Measurements from ENCODE around the gene UBAP1L. TPM values are rescaled to one million over a fixed set of nuclear protein-coding genes. Genes with fewer than 3 reads are reported as not detected.
"Not testable (repeated sequence)": the region's sequence is repeated elsewhere in the genome, so short reads cannot be mapped to it uniquely, and the experiment has no call there.

The UBAP1L gene
- total RNA-seq, 2 donors from 2014 or later = 3.4 to 4.6 TPM

- no peaks in the 10 kb centered on the region for H3K4me1 ChIP-seq
- H3K4me3 ChIP-seq = no peak overlapping the region
- peaks cover 0 to 10% of the 10 kb centered on the region in 2 donors for H3K36me3 ChIP-seq (replicated peaks in 1 of 2; ENCODE audit: insufficient read depth in 1 of 2, low read depth in 2 of 2)
- WGBS, 2 donors = 55 to 60% methylated on average over 3 of the region's 3 CpGs
- no peak for ATAC-seq
- intact Hi-C loops (cut with DNase I) = no loop called here
- DNase-seq = no peak
- no peak overlapping the region for H3K27ac ChIP-seq
- TF ChIP-seq POLR2A (IDR thresholded peaks at IDR 0.05) = no peak
- TF ChIP-seq, protein P1, sequence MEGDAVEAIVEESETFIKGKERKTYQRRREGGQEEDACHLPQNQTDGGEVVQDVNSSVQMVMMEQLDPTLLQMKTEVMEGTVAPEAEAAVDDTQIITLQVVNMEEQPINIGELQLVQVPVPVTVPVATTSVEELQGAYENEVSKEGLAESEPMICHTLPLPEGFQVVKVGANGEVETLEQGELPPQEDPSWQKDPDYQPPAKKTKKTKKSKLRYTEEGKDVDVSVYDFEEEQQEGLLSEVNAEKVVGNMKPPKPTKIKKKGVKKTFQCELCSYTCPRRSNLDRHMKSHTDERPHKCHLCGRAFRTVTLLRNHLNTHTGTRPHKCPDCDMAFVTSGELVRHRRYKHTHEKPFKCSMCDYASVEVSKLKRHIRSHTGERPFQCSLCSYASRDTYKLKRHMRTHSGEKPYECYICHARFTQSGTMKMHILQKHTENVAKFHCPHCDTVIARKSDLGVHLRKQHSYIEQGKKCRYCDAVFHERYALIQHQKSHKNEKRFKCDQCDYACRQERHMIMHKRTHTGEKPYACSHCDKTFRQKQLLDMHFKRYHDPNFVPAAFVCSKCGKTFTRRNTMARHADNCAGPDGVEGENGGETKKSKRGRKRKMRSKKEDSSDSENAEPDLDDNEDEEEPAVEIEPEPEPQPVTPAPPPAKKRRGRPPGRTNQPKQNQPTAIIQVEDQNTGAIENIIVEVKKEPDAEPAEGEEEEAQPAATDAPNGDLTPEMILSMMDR (IDR thresholded peaks at IDR 0.05) = no peak
- no peaks in the 10 kb centered on the region for H3K9me3 ChIP-seq
- H3K27me3 ChIP-seq = no peaks in the 10 kb centered on the region
These were observed 32.9 kb upstream of the UBAP1L start for GRCh38 chr15:65147902-65148301.

DNA sequence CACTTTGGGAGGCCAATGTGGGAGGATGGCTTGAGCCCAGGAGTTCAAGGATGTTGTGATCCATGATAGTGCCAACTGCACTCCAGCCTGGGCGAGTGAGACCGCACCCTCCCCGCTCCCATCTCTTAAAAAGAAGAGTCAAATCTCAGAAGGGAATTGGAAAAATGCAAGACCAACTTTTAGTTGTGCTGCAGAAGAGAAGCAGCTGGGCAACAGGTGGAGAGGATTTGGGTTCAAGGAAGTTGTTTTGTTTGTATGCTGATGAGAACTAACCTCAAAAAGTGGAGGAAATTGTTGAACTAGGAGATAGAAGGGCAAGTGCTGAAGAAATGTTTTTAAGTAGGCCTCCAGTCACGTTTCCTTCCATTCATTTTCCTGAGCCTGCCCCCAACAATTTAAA lies 31.4 kb upstream of the UBAP1L start:
- no peak for ATAC-seq
- 86% methylated on average over 4 of the region's 4 CpGs for WGBS, 2 donors
- intact Hi-C loops (cut with DNase I) = no loop called here

DNA sequence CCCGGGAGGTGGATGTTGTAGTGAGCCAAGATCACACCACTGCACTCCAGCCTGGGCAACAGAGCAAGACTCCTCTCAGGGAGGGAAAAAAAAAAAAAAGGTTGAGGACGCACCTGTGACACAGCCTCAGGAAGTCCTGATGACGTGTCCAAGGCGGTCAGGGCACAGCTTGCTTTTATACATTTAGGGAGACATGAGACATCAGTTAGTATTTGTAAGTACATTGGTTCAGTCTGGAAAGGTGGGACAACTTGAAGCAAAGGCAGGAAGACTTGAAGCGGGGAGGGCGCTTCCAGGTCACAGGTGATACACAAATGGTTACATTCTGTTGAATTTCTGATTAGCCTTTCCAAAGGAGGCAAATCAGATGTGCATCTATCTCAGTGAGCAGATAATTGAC lies 23.6 kb upstream of the UBAP1L start:
- not testable (repeated sequence) for H3K27ac ChIP-seq

More for the DNA sequence above, 31.4 kb upstream of the UBAP1L start:
- no peak overlapping the region for H3K27ac ChIP-seq
- H3K9me3 ChIP-seq = no peaks in the 10 kb centered on the region
- peaks cover 0 to 7% of the 10 kb centered on the region in 2 donors for H3K36me3 ChIP-seq (replicated peaks in 1 of 2; ENCODE audit: insufficient read depth in 1 of 2, low read depth in 2 of 2)
- DNase-seq = no peak
- H3K4me3 ChIP-seq = no peak overlapping the region
- no peaks in the 10 kb centered on the region for H3K27me3 ChIP-seq
- no peaks in the 10 kb centered on the region for H3K4me1 ChIP-seq
- no peak for TF ChIP-seq POLR2A (IDR thresholded peaks at IDR 0.05)
- TF ChIP-seq, protein P1 (IDR thresholded peaks at IDR 0.05) = no peak

DNA sequence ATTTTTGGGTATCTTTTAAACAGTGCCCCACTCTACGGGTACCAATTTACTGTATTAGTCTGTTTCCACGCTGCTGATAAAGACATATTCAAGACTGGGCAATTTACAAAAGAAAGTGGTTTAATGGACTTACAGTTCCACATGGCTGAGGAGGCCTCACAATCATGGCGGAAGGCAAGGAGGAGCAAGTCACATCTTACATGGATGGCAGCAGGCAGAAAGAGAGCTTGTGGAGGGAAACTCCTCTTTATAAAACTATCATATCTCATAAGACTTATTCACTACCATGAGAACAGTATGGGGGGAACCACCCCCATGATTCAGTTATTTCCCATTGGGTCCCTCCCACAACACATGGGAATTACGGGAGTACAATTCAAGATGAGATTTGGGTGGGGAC lies 22.9 kb upstream of the UBAP1L start:
- H3K27ac ChIP-seq; H3K4me3 ChIP-seq; H3K36me3 ChIP-seq (replicated peaks in 1 of 2; ENCODE audit: insufficient read depth in 1 of 2, low read depth in 2 of 2); H3K4me1 ChIP-seq; H3K27me3 ChIP-seq; DNase-seq; H3K9me3 ChIP-seq; ATAC-seq; intact Hi-C loops (cut with DNase I): not testable (repeated sequence)
- 95 to 98% methylated on average over 4 of the region's 4 CpGs for WGBS, 2 donors

More for the DNA sequence above, 23.6 kb upstream of the UBAP1L start:
- H3K4me1 ChIP-seq; H3K9me3 ChIP-seq; DNase-seq; H3K36me3 ChIP-seq (replicated peaks in 1 of 2; ENCODE audit: insufficient read depth in 1 of 2, low read depth in 2 of 2); H3K27me3 ChIP-seq; H3K4me3 ChIP-seq; intact Hi-C loops (cut with DNase I); ATAC-seq: not testable (repeated sequence)
- 90 to 92% methylated on average over 6 of the region's 6 CpGs for WGBS, 2 donors

GRCh38 chr15:65137089-65137488 lies 22.1 kb upstream of the UBAP1L start:
- H3K4me3 ChIP-seq; H3K36me3 ChIP-seq (replicated peaks in 1 of 2; ENCODE audit: insufficient read depth in 1 of 2, low read depth in 2 of 2); H3K27ac ChIP-seq; H3K27me3 ChIP-seq; DNase-seq; intact Hi-C loops (cut with DNase I); H3K9me3 ChIP-seq; ATAC-seq: not testable (repeated sequence)
- peaks cover 15% of the 10 kb centered on the region for H3K4me1 ChIP-seq
- 89 to 93% methylated on average over 6 to 7 of the region's 7 CpGs for WGBS, 2 donors

- H3K36me3 ChIP-seq (replicated peaks in 1 of 2; ENCODE audit: insufficient read depth in 1 of 2, low read depth in 2 of 2) = no peaks in the 10 kb centered on the region
- DNase-seq = no peak
- no peak overlapping the region for H3K27ac ChIP-seq
- intact Hi-C loops (cut with DNase I) = no loop called here
- no peaks in the 10 kb centered on the region for H3K27me3 ChIP-seq
- no peak overlapping the region for H3K4me3 ChIP-seq
- no peak for TF ChIP-seq POLR2A (IDR thresholded peaks at IDR 0.05)
- TF ChIP-seq, protein P1 (IDR thresholded peaks at IDR 0.05) = no peak
- WGBS, 2 donors = 96% methylated on average over 8 of the region's 8 CpGs
- H3K9me3 ChIP-seq = no peaks in the 10 kb centered on the region
- H3K4me1 ChIP-seq = peaks cover 27% of the 10 kb centered on the region
- ATAC-seq = no peak
These were observed 19.5 kb upstream of the UBAP1L start for GRCh38 chr15:65134538-65134937.
